Subcutaneous abdominal adipose tissue (tissue), 5 donors: ENCODE measurements around the gene ZDHHC14.

Experiments used
- H3K27ac ChIP-seq: one replicate; pipeline ENCODE4 v1.7.0; 2013; ENCODE audit warnings: low read depth, mild to moderate bottlenecking, inconsistent platforms, low read length, moderate library complexity
- H3K27me3 ChIP-seq, 5 donors: one replicate each; pipeline ENCODE4 v1.7.0; 2013; ENCODE audit warnings: low read length in 5 of 5, inconsistent platforms in 1 of 5; ENCODE audit not compliant: control insufficient read depth in 5 of 5, insufficient read depth in 4 of 5
- H3K36me3 ChIP-seq, 5 donors: one replicate each; pipeline ENCODE4 v1.7.0; 2013; ENCODE audit warnings: low read length in 5 of 5; ENCODE audit not compliant: control insufficient read depth in 5 of 5, insufficient read depth in 5 of 5
- H3K4me1 ChIP-seq, 5 donors: one replicate each; pipeline ENCODE4 v1.7.0; 2013; ENCODE audit warnings: low read length in 5 of 5, mild to moderate bottlenecking in 3 of 5, moderate library complexity in 1 of 5; ENCODE audit not compliant: control insufficient read depth in 5 of 5, insufficient read depth in 5 of 5
- H3K4me3 ChIP-seq, 5 donors: one replicate each; pipeline ENCODE4 v1.7.0; 2013; ENCODE audit warnings: low read length in 5 of 5, low read depth in 1 of 5
- H3K9ac ChIP-seq, 5 donors: one replicate each; pipeline ENCODE4 v1.7.0; 2013; ENCODE audit warnings: low read length in 5 of 5, mild to moderate bottlenecking in 4 of 5, moderate library complexity in 3 of 5
- H3K9me3 ChIP-seq, 5 donors: one replicate each; pipeline ENCODE4 v1.7.0; 2013; ENCODE audit warnings: low read length in 5 of 5; ENCODE audit not compliant: control insufficient read depth in 5 of 5
- donor health status: healthy.
- donor health status: healthy.
- donor health status: healthy.
- donor health status: healthy.
- donor health status: healthy.

ZDHHC14 gene

DNA sequence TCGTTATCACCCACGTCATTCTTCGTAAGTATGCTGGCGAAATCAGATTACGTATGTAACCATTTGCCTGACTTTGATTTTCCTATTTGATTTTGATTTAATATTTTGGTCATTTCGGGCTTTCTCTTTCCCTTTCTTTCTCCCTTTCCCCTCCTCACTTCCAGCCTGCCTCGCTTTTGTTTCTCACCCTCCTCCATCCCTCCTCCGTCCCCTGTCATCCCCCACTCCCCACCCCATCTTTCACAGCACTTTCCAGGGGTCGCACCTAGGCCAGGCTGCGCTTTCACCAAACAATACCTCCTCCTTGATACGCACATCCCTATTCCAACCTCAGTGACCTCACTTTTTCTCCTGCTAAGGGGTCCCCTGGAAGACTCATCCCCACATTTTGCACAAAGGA is 247.5 kb downstream of the ZDHHC14 start:
- Histone ChIP-seq H3K27me3 (no peaks in the 10 kb centered on the region), H3K9me3 (no peaks in the 10 kb centered on the region), H3K4me3 (no peak overlapping the region), H3K27ac (no peak overlapping the region), H3K36me3 (peaks cover 0 to 11% (median 0%) of the 10 kb centered on the region in 5 donors), H3K9ac (no peak overlapping the region), H3K4me1 (peaks cover 0 to 10% (median 2%) of the 10 kb centered on the region in 5 donors)

DNA sequence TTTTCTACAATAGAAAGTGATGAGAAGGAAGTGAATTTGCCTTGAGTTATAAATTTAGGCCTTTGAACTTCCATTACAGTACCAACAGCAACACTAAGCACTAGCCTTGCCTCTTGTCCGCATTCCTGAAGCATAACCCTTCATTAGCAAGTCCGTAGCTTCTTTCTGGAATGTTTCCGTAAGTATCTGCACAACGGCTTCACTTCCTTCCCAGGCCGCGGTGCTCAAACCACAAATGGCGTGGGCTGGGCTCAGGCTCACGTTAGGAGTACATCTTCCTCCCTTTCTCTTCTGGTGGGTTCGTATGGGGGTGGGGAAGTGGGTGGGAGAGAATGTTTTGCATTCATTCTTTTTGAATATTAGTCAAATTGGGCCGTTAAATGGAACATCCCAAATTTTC is 248.2 kb downstream of the ZDHHC14 start:
- Histone ChIP-seq H3K27me3 (no peaks in the 10 kb centered on the region), H3K9me3 (no peaks in the 10 kb centered on the region), H3K9ac (no peak overlapping the region), H3K27ac (no peak overlapping the region), H3K4me3 (no peak overlapping the region), H3K36me3 (peaks cover 0 to 11% (median 0%) of the 10 kb centered on the region in 5 donors), H3K4me1 (peaks cover 0 to 10% (median 2%) of the 10 kb centered on the region in 5 donors)

DNA sequence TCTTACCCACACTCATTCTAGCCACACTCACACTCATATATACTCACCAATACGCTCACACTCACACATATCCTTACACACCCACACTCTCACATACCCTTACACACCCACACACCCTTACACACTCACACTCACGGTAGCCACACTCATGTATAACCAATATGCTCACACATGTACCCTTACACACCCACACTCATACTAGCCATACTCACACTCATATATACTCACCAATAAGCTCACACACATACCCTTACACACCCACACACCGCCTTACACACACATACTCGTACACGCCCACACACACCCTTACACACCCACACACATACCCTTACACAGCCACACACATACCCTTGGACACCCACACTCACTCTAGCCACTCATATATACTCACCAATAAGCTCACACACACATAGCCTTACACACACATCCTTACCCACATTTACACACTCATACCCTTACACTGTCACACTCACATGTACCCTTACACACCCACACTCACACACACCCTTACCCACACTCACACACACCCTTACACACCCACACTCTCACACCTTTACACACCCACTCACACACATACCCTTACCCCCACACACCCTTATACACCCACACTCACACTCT is 249.6 kb downstream of the ZDHHC14 start:
- Histone ChIP-seq H3K36me3 (peaks cover 0 to 13% (median 0%) of the 10 kb centered on the region in 5 donors), H3K27me3 (no peaks in the 10 kb centered on the region), H3K4me1 (peaks cover 0 to 10% (median 2%) of the 10 kb centered on the region in 5 donors)

DNA sequence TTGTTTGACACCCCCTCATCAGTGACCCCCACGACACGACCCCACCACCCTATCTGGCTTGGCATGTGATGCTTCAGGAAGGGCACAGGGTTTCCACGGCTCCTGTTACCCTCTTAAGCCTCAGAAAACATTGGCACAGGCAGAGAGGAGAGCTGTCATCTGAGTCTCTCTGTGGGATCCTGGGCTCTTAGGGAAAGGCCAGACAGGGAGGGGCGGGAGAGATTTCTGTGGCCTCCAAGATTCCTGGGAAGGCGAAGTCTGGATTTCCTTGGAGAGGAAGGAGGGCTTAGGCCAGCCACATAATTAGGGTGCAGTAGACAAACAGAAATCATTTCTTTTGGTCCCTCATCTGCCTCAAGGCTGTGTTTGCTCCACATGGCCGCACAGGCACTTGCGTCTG is 250.4 kb downstream of the ZDHHC14 start:
- Histone ChIP-seq H3K4me1 (peaks cover 0 to 10% (median 2%) of the 10 kb centered on the region in 5 donors), H3K9ac (no peak overlapping the region), H3K36me3 (peaks cover 0 to 17% (median 0%) of the 10 kb centered on the region in 5 donors), H3K4me3 (no peak overlapping the region), H3K27me3 (peaks cover 0 to 1% (median 0%) of the 10 kb centered on the region in 5 donors), H3K27ac (no peak overlapping the region), H3K9me3 (no peaks in the 10 kb centered on the region)

More for the DNA sequence above, 249.6 kb downstream of the ZDHHC14 start:
- H3K4me3 ChIP-seq = no peak overlapping the region
- H3K9ac ChIP-seq = no peak overlapping the region
- no peaks in the 10 kb centered on the region for H3K9me3 ChIP-seq
- H3K27ac ChIP-seq = no peak overlapping the region

DNA sequence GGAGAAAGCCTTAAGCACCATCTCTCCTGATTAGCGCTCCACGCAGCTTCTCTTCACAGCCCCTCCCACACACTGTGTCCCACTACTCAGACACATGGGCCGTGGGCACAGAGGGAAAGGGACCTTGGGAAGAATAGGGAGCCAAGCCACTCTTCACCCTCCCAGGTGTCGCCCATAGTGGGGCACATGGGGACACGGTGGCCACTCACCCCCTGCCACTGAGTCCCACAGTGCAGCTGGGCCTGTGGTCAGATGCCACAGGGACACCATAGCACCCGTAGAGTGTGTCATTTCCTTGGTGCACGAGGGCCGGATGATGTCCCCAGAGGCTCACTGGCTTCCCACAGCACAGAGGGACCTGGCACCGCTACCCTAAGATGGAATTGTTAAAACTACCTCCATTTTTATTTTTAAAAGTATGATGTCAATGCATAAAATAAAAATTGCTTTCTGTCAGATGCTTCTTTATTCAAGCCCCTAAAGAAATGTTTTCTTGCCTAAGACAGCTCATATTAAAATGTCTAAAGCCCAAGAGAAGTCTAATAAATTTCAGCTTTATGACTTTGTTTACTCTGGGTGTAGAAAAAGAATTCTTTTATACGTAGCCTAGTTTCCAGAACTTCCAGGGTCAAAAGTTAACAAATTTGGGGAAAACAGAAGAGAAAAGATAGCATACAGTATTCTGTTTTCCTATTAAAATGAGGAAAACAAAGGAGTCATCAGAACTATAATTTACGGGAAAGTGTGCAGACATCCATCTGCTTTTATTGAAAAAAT is 251.0 kb downstream of the ZDHHC14 start:
- Histone ChIP-seq H3K4me1 (peaks cover 0 to 10% (median 2%) of the 10 kb centered on the region in 5 donors), H3K27ac (no peak overlapping the region), H3K27me3 (peaks cover 0 to 2% (median 0%) of the 10 kb centered on the region in 5 donors), H3K9ac (no peak overlapping the region), H3K9me3 (no peaks in the 10 kb centered on the region), H3K4me3 (no peak overlapping the region), H3K36me3 (peaks cover 0 to 17% (median 0%) of the 10 kb centered on the region in 5 donors)

DNA sequence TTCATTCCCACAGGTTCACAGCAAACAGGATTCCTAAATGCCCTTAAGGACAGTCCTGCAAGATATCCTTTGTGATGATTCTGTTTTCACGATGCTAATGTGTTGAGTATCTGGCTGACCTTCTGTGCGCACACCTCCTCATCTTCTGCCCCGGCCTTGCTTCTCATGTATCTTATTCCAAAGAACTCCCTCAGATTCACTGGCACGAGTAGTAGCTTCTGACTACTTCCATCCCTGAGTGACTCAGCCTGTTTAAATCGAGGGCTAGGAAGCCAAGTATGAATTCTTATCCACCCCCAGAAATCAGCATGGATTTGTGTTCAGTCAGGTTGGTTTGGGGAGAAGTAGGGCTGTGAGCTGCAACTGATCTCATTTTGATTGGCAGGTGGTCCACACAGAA is 251.8 kb downstream of the ZDHHC14 start:
- Histone ChIP-seq H3K36me3 (peaks cover 0 to 18% (median 0%) of the 10 kb centered on the region in 5 donors), H3K4me1 (peaks cover 0 to 10% (median 2%) of the 10 kb centered on the region in 5 donors), H3K27me3 (peaks cover 0 to 2% (median 0%) of the 10 kb centered on the region in 5 donors), H3K27ac (no peak overlapping the region), H3K9me3 (no peaks in the 10 kb centered on the region), H3K4me3 (no peak overlapping the region), H3K9ac (no peak overlapping the region)

DNA sequence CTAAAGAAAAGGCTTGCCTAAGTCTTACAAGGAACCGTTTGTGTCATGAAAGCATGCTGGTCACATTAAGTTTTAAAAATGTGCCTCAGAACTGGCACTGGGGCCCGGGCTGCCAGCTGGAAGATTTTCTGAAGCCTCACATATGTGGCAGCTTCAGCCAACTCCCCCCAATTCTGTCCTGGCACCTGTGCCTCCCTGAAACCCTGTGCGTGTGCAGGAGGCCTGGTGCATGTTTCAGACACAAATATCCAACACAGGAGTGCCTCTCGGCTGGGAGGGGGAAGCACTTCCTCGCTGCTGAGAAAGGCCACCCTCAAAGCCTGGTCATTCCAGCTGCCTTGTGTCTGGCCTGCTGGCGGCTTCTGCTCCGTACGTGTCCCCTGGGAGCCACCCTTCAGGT is 253.6 kb downstream of the ZDHHC14 start:
- Histone ChIP-seq H3K27ac (no peak overlapping the region), H3K4me3 (no peak overlapping the region), H3K4me1 (peaks cover 0 to 10% (median 2%) of the 10 kb centered on the region in 5 donors), H3K9me3 (no peaks in the 10 kb centered on the region), H3K9ac (no peak overlapping the region), H3K36me3 (peaks cover 0 to 23% (median 0%) of the 10 kb centered on the region in 5 donors), H3K27me3 (peaks cover 0 to 2% (median 0%) of the 10 kb centered on the region in 5 donors)

DNA sequence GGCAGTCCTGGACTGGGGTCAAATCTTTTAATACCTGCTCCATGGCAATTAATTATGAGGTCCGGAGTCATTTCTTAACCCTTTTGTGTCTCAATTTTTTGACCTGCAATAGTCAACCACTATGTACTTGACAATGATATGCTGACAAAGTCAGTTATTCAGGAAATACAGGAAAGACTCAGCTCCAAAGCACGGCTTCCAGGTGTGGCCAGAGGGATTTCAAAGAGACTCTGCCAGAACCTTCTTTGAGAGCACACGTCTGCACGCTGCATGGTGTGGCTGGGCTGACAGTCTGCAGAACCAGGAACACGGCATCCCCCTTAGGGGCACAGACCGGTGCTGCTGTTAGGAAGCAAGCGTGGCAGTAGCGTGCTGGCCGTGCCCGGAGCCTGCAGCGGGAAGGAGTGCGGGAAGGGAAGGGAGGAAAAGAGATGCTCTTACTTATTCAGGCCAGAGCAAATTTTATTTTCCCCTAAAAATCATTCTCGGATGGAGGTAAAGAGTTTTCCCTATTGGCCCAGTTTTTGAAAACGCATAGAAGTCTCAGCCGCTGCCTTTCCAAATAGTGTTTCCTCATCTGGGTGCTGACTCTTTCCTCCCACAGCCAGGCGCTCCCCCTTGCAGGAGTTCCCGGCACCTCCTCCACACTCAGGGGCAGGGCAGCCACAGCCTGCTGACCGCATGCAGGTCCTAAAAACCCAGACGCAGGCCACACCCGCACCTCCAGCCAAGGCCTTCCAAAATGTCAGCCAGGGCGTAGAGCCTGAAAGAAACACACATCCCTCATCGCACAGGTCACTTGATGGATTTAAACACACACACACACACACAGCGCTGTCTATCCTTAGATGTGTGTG is 254.6 kb downstream of the ZDHHC14 start:
- H3K4me3 ChIP-seq = no peak overlapping the region
- H3K9ac ChIP-seq = no peak overlapping the region
- peaks cover 0 to 2% (median 0%) of the 10 kb centered on the region in 5 donors for H3K27me3 ChIP-seq
- peaks cover 0 to 10% (median 2%) of the 10 kb centered on the region in 5 donors for H3K4me1 ChIP-seq
- H3K36me3 ChIP-seq = peaks cover 0 to 25% (median 0%) of the 10 kb centered on the region in 5 donors
- H3K9me3 ChIP-seq = no peaks in the 10 kb centered on the region
- no peak overlapping the region for H3K27ac ChIP-seq

DNA sequence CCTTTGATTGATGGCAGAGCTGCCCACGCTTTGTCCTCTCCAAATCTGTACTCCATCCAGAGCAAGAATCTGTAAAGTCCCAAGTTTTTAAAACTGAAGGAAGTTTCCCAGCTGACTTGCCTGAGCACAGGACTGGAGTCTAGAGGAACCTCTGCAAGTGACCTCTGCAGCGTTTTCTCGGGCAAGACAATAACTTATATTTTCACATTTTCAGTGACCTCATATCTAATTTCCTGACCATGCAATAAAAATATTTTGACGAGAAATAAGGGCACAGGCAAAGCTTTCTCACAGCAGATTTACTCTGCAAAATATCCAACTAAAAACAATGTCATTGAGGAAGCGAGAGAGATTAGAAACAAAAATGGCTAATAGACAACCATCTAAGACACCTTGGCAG is 256.5 kb downstream of the ZDHHC14 start:
- Histone ChIP-seq H3K27ac (no peak overlapping the region), H3K4me1 (peaks cover 0 to 4% (median 0%) of the 10 kb centered on the region in 5 donors), H3K4me3 (no peak overlapping the region), H3K36me3 (peaks cover 0 to 25% (median 0%) of the 10 kb centered on the region in 5 donors), H3K9ac (no peak overlapping the region), H3K27me3 (peaks cover 0 to 2% (median 0%) of the 10 kb centered on the region in 5 donors), H3K9me3 (no peaks in the 10 kb centered on the region)
